ENCODE data around the gene USP5. TPM values are rescaled to one million over a fixed set of nuclear protein-coding genes. Genes with fewer than 3 reads are reported as not detected.
"Not testable (repeated sequence)": the region's sequence is repeated elsewhere in the genome, so short reads cannot be mapped to it uniquely, and the experiment has no call there.

Gene USP5
- total and polyA plus RNA-seq, 12 donors, result 30.6 to 162 (median 113) TPM

- Histone ChIP-seq H3K36me3 (replicated peaks in 1 of 2) (peaks cover 0 to 56% of the 10 kb centered on the region in 2 donors), H3K27me3 (no peaks in the 10 kb centered on the region), H3K27ac (peak overlapping the region; percentile 97 to 98 (median 97)), H3K4me1 (replicated peaks in 1 of 2) (peaks cover 31 to 50% of the 10 kb centered on the region in 2 donors), H3K9me3 (replicated peaks in 1 of 3) (no peaks in the 10 kb centered on the region), H3K4me3 (peak overlapping the region; percentile 57 to 93 (median 73))
- TF ChIP-seq POLR2A (IDR thresholded peaks at IDR 0.05), result no peak
- TF ChIP-seq CTCF (IDR thresholded peaks at IDR 0.05), result no peak
- WGBS, 4 donors, result 3 to 9% (median 7%) methylated on average over 16 to 22 of the region's 22 CpGs
- DNase-seq, result peak in 1 of 7 donors; percentile 57
- intact Hi-C loops (cut with DNase I), result no loop called here
Observed at GRCh38 chr12:6868211-6869048, 16.5 kb downstream of the USP5 start.

GRCh38 chr12:6869049-6870021, 17.4 kb downstream of the USP5 start:
- Histone ChIP-seq H3K27ac (peak overlapping the region; percentile 9 to 98 (median 97)), H3K36me3 (replicated peaks in 1 of 2) (peaks cover 0 to 47% of the 10 kb centered on the region in 2 donors), H3K27me3 (no peaks in the 10 kb centered on the region), H3K9me3 (replicated peaks in 1 of 3) (no peaks in the 10 kb centered on the region), H3K4me1 (replicated peaks in 1 of 2) (peaks cover 31 to 56% of the 10 kb centered on the region in 2 donors), H3K4me3 (peak overlapping the region in 1 of 4 donors; percentile 93)
- peak; percentile 85 to 94 (median 89) for DNase-seq
- intact Hi-C loops (cut with DNase I), result loop anchor here in 1 of 2 donors (10.0 kb wide), 1 partner anchor 85 kb away; the partner anchor contains the start of gene PTPN6
- TF ChIP-seq POLR2A (IDR thresholded peaks at IDR 0.05), result no peak
- TF ChIP-seq CTCF (IDR thresholded peaks at IDR 0.05), result peak; percentile 85 to 92 (median 90)
- 16 to 21% (median 19%) methylated on average over 9 to 12 of the region's 12 CpGs for WGBS, 4 donors

- H3K4me3 ChIP-seq; H3K9me3 ChIP-seq (replicated peaks in 1 of 3); H3K27me3 ChIP-seq; DNase-seq: not testable (repeated sequence)
- Histone ChIP-seq H3K36me3 (replicated peaks in 1 of 2) (peaks cover 0 to 37% of the 10 kb centered on the region in 2 donors), H3K4me1 (replicated peaks in 1 of 2) (peaks cover 31 to 56% of the 10 kb centered on the region in 2 donors), H3K27ac (peak overlapping the region in 4 of 5 donors; percentile 9 to 98 (median 63))
- 42 to 59% (median 48%) methylated on average over 4 of the region's 4 CpGs for WGBS, 4 donors
- intact Hi-C loops (cut with DNase I), result loop anchor here in 1 of 2 donors (10.0 kb wide), 1 partner anchor 84 kb away; the partner anchor contains the start of gene PTPN6
Observed at GRCh38 chr12:6870304-6870703, 18.4 kb downstream of the USP5 start.

- Histone ChIP-seq H3K36me3 (replicated peaks in 1 of 2) (peaks cover 0 to 29% of the 10 kb centered on the region in 2 donors), H3K27me3 (no peaks in the 10 kb centered on the region), H3K4me3 (peak overlapping the region in 1 of 4 donors; percentile 91), H3K4me1 (replicated peaks in 1 of 2) (peaks cover 31 to 56% of the 10 kb centered on the region in 2 donors), H3K27ac (peak overlapping the region in 3 of 5 donors; percentile 29 to 89 (median 65)), H3K9me3 (replicated peaks in 1 of 3) (no peaks in the 10 kb centered on the region)
- 63 to 69% (median 64%) methylated on average over 7 to 12 of the region's 12 CpGs for WGBS, 4 donors
- intact Hi-C loops (cut with DNase I), result loop anchor here in 1 of 2 donors (10.0 kb wide), 1 partner anchor 83 kb away; the partner anchor contains the start of gene PTPN6
- TF ChIP-seq CTCF (IDR thresholded peaks at IDR 0.05), result no peak
- no peak for TF ChIP-seq POLR2A (IDR thresholded peaks at IDR 0.05)
- DNase-seq, result peak in 2 of 7 donors; percentile 34 to 35
Observed at GRCh38 chr12:6871052-6871957, 19.4 kb downstream of the USP5 start.
